Hepatocyte (in vitro differentiated cells): Measurements from ENCODE around the gene COL8A2.

ENCODE experiments used
- CTCF ChIP-seq: fragments of 200-600 bp; sonication (generic); IDR thresholded peaks from 2 replicates; pipeline ENCODE4 v1.5.1; 2016; ENCODE audit warnings: antibody characterized with exemption, mild to moderate bottlenecking; ENCODE audit not compliant: poor library complexity
- EZH2 ChIP-seq: fragments of 200-600 bp; sonication (generic); IDR thresholded peaks from 2 replicates; pipeline ENCODE4 v1.6.1; 2016; ENCODE audit warnings: antibody characterized with exemption, mild to moderate bottlenecking, borderline replicate concordance
- EZH2phosphoT487 ChIP-seq: fragments of 200-600 bp; sonication (generic); IDR thresholded peaks from one replicate; pipeline ENCODE4 v1.6.1; 2018; ENCODE audit warnings: antibody characterized with exemption, mild to moderate bottlenecking, low read depth, moderate library complexity; ENCODE audit not compliant: unreplicated experiment, severe bottlenecking

- TF ChIP-seq CTCF: no peak
- TF ChIP-seq EZH2phosphoT487: no peak
- TF ChIP-seq EZH2: no peak
Observed at GRCh38 chr1:36053978-36054377, 71.0 kb downstream of the COL8A2 start.
